ENCODE results near the gene ZBTB40.

Gene ZBTB40

DNA sequence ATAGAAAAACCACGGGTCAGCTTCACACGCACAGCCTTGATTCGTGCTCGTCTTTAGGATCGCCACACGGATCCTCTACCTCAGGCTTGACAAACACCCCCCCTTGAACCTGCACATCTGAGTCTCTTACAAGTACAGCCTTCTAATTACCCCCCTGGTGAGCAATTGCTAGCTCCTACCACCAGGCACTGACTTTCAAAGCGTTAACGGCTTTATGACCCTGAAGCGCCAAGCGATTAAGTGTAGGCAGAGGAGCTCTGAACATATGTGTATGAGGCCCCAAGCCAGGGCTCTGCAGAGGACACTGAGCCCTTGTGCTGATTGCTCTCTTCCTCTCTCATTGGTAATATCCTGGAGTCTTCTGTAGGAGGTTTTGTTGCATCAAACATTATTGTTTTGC lies 55.9 kb downstream of the ZBTB40 start:
- no peak for DNase-seq

DNA sequence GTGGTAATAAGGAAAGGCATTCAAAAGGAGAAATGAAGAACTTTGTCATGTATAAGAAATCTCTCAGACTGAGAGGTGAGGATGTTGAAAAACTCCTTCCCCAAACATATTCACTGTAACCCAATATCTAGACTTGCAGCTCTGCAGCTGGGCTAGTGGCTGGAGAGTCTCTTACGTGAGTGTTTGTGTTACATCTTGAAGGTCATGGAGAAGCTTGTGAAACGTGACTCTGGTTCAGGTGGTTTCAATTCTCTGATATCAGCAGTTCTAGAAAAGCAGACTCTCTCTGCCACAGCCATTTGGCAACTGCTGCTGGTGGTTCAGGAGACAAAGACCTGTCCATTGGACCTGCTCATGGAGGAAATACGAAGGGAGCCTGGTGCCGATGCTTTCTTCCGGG lies 56.7 kb downstream of the ZBTB40 start:
- no peak for DNase-seq

DNA sequence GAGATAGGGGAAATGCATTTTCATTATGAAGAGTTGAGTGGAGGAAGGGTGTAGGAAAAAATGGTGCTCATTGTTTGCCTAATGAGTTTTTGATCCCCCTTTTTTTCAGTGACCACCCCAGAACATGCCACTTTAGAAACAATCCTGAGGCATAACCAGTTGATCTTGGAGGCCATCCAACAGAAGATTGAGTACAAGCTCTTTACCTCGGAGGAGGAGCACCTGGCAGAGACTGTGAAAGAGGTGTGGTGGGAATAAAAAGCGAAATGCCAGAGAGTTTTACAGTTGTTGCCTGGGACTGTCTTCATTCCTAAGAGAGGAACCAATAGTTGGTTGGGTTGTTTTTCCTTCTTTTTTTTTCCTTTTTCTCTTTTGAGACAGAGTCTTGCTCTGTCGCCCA lies 57.3 kb downstream of the ZBTB40 start:
- DNase-seq = no peak

DNA sequence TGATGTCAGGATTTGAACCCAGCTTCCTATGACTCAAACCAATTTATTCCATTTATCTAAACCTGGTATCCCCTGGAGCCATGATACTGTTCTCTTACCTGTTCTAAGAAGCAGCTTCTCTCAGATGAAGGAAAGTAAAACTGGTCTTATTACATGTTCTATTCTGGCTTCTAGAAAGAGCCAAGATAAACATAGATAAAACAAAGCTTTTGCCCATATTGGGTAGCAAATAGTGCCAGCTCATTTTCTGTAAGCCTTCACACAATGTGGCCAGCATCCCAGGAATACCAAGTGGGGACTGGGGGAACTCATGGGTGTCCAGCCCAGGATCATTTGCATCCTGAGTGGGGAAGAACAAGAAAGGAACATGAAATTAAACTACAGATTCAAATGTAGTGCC lies 58.2 kb downstream of the ZBTB40 start:
- DNase-seq = no peak

DNA sequence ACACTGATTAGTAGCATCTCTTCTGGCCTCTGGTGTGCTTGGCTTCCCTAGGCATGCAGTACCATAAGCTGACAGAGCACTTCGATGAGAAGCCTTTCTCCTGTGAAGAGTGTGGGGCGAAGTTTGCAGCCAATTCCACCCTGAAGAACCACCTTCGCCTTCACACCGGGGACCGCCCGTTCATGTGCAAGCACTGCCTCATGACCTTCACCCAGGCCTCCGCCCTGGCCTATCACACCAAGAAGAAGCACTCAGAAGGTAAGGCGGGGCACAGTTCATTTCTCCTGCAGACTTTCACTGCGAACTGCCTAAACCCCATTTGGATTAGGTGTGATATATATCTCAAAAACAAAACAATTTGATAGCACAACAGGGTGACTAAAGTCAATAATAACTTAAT lies 61.2 kb downstream of the ZBTB40 start:
- no peak for DNase-seq

DNA sequence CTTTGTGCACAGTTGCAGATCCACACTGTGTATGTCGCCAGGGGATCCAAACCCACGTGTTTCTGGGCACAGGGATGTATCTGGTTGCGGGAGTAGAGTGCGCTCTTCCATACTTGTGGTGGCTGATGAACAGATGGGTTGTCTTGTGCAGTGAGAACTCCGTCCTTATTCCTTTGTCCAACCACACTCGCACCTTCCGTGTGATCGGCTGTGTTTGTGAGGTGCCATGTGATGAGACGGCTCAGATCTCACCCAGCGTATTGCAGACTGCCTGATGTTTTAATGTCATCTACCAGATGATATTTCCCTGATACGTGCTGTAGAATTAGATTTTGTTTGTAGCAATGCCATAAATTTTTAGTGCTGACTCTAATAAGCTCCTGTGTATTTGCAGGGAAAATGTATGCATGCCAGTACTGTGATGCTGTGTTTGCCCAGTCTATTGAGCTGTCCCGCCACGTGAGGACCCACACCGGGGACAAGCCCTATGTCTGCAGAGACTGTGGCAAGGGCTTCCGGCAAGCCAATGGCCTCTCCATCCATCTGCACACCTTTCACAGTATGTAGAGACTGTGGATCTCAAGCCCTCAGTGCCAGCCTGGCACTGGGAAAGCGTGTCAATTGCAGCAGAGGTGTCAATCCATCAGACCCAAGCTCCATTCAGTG lies 65.4 kb downstream of the ZBTB40 start:
- DNase-seq = no peak

DNA sequence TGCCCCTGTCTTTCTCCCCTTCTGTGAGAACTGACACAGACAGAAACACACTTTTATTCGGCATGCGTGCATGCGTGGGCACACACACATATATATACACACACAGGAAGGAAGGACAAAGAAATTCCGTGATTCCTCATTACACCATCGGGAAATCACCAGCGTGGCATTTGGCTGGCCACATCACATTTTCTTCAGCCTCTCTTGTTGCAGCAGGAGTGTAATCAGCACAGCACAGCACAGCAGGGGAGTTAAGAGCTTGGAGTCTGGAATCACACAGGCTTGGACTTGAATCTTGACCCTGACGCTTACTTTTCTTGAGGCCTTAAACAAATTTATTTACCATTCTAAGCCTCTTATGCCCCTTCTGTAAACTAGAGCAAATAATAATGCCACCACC lies 66.3 kb downstream of the ZBTB40 start:
- DNase-seq = no peak

DNA sequence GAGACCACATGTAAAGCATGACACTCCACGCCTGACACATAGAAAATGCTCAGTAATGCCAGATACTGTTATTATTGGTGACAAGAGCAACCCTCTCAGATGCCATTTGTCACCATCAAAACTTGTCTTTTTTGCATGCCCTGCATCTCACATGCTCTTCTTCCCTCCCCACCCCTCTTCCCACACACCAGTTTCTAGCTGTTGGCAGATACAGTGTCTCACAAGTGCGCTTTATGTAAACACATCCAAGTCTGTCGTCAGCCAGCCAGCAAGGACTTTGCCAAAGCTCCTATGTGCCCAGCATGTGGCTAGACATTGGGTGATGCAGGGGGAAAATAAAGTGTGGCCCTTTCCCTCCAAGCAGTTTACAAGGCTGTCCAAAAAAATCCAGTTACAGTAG lies 66.7 kb downstream of the ZBTB40 start:
- DNase-seq = no peak

DNA sequence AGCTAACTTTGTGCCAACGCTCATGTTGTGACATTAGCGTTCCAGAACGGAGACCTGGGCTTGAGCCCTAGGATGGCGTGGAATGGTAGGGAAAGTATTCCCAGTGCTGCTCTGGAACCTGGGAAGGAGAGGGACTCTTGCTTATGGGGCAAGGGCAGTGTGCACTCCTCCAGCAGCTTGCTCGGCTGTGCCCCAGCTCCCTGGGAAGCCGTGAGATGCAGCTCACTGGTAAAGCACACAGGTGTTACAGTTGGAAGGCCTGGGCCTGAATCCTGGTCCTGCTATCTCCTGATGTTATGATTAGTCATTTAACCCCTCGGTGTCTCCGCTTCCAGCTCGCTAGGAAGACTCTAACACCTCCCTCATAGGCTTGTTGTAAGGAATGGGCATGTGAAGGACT lies 69.2 kb downstream of the ZBTB40 start:
- DNase-seq = no peak

DNA sequence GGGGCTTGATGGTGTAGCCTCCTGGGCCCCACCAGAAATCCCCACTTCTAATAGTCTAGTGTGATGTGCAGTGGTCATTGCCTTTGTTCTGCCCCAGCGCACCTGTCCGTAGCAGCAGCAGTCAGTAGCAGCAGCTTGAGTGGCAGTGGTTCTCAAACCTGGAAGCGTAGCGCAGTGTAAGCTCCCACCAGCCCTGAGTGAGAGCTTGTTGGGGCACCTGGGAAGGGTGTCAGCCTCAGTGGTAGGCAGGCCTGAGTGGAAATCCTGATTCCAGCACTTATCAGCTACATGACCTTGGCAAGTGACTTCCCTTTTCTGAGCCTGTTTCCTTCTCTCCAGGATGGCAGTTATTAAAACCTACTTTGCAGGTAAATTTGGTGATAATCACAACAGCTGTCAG lies 70.0 kb downstream of the ZBTB40 start:
- DNase-seq = no peak

DNA sequence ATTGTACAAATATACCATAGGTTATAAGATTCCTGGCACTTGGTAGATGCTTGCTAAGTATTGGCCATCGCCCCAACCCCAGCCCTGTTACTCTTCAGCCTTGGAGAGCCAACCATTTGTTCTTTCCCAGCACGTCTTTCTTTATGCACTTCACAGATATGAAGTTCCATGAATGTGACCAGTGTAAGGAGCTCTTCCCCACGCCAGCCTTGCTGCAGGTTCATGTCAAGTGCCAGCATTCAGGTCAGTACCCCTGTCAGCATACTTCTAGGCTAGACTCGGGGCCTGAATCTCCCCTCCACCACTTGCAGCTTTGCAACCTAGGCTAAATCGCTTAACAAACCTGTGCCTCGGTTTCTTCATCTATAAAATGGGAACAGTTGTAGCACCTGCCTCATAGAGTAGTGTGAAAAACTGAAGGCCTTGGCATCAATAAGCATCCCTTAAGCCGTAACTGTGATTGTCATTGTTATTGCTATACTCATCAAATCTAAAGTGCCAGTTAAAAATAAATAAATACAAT lies 70.6 kb downstream of the ZBTB40 start:
- no peak for DNase-seq

DNA sequence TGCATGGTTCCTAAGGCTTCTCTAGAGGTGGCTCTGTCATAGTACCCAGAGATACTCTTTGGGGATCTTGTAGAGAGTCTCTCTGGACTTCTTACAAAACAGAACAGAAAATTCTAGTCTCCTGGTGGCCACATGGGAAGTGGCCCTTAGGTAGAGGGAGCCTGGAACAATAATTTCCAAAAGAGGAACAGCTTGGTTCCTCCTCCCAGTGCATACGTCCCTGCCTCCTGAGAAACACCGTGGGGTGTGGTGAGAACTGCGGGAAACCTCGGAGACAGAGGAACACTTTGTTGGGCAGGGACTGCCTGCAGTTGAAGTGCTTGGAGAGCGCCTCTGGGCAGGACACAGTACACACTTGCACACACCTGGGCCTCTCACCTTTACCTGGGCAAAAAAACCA lies 72.8 kb downstream of the ZBTB40 start:
- no peak for DNase-seq

DNA sequence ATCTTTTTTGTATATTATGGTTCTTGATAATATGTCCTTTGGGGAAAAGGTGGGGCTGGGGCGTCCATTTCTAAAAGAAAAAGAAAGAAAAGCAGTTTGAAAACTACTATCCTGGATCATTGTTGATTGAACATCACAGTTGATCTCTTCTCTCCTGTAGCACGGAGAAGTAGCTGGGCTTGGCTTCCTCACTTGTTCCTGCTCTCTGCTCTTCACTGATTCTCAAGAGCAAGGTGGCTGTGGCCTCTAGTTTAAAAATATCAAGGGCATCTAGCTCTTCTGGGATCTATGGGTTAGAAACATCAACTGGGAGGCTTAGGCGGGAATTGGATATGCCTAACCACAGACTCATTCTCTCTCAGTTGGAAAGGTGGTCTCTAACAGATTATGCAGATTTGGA lies 73.6 kb downstream of the ZBTB40 start:
- no peak for DNase-seq

DNA sequence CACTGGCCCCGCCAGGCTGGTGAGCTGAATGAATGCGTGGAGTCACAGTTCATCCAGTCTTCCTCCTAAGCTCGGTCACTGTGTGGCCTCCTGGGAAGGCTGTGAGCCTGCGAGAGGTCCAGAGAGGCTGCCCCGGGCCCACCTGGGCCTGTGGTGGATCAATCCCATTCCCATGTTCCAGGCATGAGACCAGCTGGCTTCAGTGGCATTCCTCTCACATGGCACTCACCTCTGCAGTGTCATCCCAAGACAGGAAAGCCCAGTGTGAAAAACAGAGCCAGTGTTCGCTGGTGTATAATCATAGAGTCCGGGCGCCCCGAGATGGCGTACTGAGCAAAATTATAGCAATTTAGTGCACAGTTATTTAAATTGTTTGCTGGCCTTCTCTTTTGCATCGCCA lies 74.0 kb downstream of the ZBTB40 start:
- no peak for DNase-seq

DNA sequence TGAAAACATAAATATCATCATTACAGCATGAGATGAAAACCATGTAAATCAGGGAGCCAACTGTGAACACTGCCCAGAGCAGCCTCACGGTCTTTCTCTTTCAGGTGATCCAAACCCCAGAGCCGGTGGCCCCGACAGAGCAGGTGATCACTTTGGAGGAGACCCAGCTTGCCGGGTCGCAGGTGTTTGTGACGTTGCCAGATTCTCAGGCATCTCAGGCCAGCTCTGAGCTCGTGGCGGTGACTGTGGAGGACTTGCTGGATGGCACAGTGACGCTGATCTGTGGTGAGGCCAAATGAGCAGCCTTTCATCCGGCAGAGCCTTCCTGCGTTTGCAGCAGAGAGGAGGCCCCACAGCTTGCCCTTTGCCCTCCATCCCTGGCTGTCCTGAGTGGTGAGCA lies 74.4 kb downstream of the ZBTB40 start:
- no peak for DNase-seq

DNA sequence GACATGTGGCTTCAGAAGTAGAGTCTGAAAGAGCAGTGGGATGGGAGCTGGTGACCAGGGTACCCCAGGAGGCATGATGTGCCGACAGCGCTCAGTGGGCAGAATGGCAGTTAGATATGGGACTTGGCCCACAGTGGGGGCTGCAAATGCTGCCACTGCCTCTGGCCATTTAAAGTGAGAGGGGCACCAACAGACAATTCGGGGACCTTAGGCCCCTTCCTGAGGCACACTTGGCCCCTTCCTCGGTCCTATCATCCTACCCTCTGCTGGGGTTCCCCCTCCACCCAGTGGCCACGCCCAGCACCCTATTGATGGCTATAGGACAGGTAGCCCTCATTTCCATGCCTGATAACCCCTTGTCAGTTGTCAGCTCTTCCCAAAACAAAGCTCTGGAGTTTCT lies 75.0 kb downstream of the ZBTB40 start:
- no peak for DNase-seq

DNA sequence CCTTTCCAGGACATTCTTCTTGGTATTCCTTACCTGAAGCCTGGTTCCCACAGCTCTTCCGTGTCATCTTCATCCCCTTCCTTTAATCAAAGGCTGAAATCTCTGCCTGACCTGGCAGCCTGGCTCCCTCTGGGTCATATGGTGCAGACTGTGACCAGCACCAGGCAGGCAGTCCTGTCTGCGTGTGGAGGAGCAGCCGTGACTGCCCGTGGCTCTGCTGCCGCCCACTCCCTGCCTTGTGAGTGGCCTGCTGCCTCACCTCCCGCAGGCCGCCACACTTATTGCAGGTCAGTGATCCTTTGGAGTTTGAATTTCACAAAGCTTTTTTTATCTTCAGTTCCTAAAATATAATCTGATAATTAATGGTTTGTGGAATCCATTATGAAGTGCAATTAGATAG lies 75.5 kb downstream of the ZBTB40 start:
- DNase-seq = no peak

DNA sequence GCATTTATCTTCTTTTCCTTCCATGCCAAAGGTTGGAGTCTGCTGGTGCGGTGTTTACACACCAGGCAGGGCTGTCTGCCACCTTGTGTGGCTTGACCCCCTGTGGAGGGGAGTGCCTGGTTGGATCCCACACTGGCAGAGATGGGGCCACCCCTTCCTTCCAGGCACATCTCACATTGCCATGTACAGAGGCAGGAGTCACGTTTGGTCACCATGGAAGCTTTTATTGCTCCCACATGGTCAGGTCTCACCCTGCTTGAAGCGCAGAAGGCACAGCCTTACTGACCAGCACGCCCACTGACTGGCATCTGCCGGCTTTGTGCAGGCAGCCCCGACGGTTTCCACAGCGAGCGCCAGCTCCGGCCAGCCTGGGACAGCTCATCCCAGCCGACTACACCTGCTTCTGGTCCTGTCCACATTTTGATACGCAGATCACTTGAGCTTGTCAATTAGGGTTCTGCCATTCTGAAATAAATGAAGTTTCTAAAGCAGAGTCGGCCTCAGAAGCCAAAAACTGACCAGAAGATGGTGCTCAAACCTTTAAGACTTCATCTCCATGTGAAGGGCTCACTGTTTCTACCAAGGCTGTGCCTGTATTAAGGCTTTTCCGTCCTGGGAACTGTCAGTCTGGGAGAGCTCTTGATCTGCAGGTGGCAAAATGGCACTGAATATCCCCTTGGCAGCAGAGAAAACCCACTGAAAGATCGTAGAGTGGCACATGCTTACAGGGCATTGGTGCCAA lies 76.1 kb downstream of the ZBTB40 start:
- DNase-seq = no peak

DNA sequence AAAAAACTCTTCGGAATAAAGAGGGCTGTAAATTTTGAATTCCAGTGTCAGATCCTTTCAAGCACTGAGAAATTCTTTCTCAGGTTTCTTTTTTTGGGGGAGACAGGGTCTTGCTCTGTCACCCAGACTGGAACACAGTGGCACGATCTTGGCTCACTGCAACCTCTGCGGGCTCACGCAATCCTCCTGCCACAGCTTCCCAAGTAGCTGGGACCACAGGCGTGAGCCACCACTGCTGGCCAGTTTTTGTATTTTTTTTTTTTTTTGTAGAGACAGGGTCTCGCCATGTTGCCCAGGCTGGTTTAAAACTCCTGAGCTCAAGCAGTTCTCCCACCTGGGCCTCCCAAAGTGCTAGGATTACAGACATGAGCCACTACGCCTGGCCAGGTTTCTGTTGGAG lies 76.8 kb downstream of the ZBTB40 start:
- DNase-seq = no peak

DNA sequence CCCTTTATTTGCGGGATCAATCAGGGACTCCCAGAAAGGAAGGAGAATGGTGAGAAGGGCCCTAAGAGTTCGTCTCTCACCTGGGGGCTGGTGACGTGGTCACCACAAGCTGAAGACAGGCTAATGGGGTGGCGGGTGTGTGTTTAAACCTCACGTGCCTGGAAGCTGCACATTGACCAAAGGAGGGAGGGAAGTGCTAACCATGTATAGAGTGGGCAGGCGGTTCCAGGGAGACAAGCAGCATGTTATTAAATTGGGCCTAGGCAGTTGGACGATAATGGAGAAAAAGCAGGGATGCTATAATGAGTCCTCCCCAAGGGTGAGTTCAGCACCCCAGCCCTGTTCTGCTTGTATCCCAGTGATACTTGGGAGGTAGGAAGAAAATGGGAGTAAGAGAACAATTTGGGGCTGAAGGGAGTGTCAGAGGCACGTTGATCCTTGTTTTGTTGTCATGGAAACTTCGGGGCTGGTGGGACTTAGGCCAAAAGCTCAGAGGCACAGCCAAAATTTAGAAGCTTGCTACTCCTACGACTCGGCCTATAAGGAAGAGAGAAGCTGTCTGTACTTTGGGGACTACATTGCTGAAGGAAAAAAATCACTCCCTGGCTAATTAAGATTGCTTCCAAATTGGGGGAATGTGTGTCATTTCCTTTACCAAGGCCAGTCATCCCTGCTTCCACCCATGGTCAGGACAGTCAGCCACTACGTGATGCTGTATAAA lies 78.4 kb downstream of the ZBTB40 start:
- no peak for DNase-seq

DNA sequence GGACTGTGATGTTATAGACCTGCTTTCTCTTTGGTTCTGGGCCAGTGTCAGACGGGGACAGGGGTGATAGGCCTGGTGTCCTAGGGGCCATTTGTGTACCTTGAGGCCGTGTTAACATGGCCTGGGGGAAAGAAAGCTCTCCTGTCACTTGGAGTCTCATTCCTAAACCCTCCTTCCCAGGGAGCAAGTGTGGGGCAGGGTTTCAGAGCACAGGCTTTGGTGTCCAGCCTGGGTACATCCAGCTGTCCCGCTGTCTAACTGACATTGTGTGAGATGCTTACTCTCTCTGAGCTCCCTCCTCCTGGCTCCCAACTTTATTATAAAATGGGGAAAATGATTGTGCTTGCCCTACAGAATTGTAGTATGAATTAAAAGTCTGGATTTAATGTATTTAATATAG lies 79.1 kb downstream of the ZBTB40 start:
- no peak for DNase-seq

DNA sequence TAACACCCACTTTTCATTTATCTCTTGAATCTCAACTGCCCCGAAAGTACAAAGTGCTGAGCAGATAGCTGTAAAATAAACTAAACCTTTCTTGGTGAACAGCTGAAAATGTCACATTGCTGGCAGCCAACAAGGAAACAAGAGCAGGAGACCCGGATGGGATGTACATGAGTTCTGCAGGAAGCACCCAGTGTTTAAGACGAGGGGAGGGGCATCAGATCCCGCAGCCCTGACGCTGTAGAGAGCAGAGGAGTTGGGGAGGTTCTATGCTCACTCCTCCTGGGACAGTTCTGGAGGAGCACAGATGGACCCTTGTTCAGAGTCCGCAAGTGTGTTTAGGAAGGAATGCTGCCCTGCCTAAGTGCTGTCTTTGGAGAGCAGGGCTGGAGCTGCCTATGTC lies 79.6 kb downstream of the ZBTB40 start:
- no peak for DNase-seq

DNA sequence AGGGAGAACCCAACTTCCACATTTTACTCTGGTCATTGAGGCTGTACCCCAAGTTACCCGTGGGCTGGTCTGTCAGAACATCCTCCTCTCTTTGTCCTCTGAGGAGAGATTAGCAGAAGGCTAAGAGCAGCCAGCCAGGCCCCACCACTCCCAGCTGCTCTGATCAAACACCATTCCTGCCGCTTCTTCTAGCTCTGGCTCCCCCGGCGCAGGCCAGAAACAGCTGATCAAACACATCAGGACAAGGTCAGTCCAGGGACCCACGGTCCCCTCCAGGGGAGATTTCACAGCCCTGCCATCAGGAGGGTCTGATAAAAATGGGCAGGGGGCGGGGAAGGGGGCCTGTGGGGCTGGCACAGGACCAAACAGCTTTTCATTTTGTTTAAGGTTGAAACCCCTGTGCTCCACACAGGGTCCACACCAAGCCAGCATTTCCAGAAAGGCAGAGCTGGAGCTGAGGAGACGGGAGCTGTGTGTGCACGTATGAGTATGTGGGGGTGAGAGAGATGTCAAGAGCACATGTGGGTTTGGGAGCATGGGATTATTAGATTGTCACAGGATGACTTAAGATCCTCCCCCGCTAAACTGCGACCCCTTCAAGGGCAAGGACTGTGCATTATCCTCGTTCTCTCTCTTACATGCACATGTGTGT lies 81.7 kb downstream of the ZBTB40 start:
- no peak for DNase-seq

DNA sequence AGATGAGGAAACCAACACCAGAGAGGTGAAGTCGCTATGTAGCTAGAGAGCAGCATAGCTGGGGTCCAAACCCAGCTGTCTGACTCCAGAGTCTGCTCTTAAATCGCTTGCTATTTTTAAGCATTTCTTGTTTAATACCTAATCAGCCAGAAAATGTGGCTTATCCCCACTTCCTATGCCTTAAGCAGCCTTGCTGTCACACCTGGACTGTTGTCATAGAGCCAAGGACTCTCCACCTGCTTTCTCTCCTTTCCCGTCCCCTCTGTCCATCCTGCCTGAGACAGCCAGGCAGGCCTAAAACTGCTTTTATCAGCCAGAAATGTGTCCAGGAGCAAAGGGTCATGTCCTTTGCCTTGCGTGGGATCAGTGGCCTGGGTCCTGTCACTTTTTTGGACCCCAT lies 83.3 kb downstream of the ZBTB40 start:
- no peak for DNase-seq
